ENCODE results near the gene TRIM5. TPM values are rescaled to one million over a fixed set of nuclear protein-coding genes. Genes with fewer than 3 reads are reported as not detected.

Gene TRIM5
- total and polyA plus RNA-seq, 2 experiments from 2014 or later, result 20.8 to 21.0 TPM

GRCh38 chr11:5646139-5646538, 38.7 kb downstream of the TRIM5 start:
- Histone ChIP-seq H2AFZ (no peak overlapping the region), H3K9me2 (ENCODE audit: insufficient read depth) (peaks cover 5% of the 10 kb centered on the region; the same call in 1 of the 2 replicates), H3F3A (replicated peaks; ENCODE audit: low read depth) (no peaks in the 10 kb centered on the region), H3K4me2 (no peak overlapping the region), H4K20me1 (replicated peaks; ENCODE audit: insufficient read depth) (no peaks in the 10 kb centered on the region), H3K4me1 (ENCODE audit: insufficient read depth) (no peaks in the 10 kb centered on the region), H3K79me2 (replicated peaks; ENCODE audit: insufficient read depth) (no peaks in the 10 kb centered on the region), H3K36me3 (ENCODE audit: insufficient read depth) (no peaks in the 10 kb centered on the region), H3K4me3 (no peak overlapping the region), H3K27me3 (ENCODE audit: insufficient read depth) (no peaks in the 10 kb centered on the region), H3K27ac (ENCODE audit: low read depth) (no peak overlapping the region)
- Mint-ChIP-seq H3K4me1 (no peaks in the 10 kb centered on the region), H3K27ac (no peak overlapping the region), H3K9me3 (no peaks in the 10 kb centered on the region), H3K27me3 (ENCODE audit: insufficient read depth, low read depth, poor library complexity) (no peaks in the 10 kb centered on the region), H3K4me3 (no peak overlapping the region), H3K36me3 (ENCODE audit: low read depth) (no peaks in the 10 kb centered on the region)
- TF ChIP-seq CREB1 (CRISPR knock-in tag; IDR thresholded peaks at IDR 0.05; ENCODE audit: low read depth) (no peak), STAT1 (IDR thresholded peaks at IDR 0.05; ENCODE audit: unreplicated experiment) (no peak), POLR2AphosphoS5 (IDR thresholded peaks at IDR 0.05; ENCODE audit: low read depth) (no peak), ZNF462 (CRISPR knock-in tag; IDR thresholded peaks at IDR 0.05) (no peak), ZNF114 (CRISPR knock-in tag; IDR thresholded peaks at IDR 0.05) (no peak), NANOG (IDR thresholded peaks at IDR 0.05; ENCODE audit: borderline replicate concordance) (no peak), EZH2 (IDR thresholded peaks at IDR 0.05; ENCODE audit: low read depth, unreplicated experiment) (no peak)
- DNase-seq (ENCODE audit: low spot score) (no peak), ATAC-seq (no peak)

- Mint-ChIP-seq H3K4me1 (no peaks in the 10 kb centered on the region), H3K36me3 (ENCODE audit: low read depth) (no peaks in the 10 kb centered on the region), H3K27ac (no peak overlapping the region), H3K9me3 (no peaks in the 10 kb centered on the region), H3K27me3 (ENCODE audit: insufficient read depth, low read depth, poor library complexity) (no peaks in the 10 kb centered on the region), H3K4me3 (no peak overlapping the region)
- Histone ChIP-seq H4K20me1 (replicated peaks; ENCODE audit: insufficient read depth) (no peaks in the 10 kb centered on the region), H2AFZ (no peak overlapping the region), H3K4me2 (no peak overlapping the region), H3F3A (replicated peaks; ENCODE audit: low read depth) (no peaks in the 10 kb centered on the region), H3K27me3 (ENCODE audit: insufficient read depth) (no peaks in the 10 kb centered on the region), H3K4me1 (ENCODE audit: insufficient read depth) (no peaks in the 10 kb centered on the region), H3K79me2 (replicated peaks; ENCODE audit: insufficient read depth) (no peaks in the 10 kb centered on the region), H3K9me2 (ENCODE audit: insufficient read depth) (peaks cover 5% of the 10 kb centered on the region; the same call in 1 of the 2 replicates), H3K4me3 (no peak overlapping the region), H3K27ac (ENCODE audit: low read depth) (no peak overlapping the region), H3K36me3 (ENCODE audit: insufficient read depth) (no peaks in the 10 kb centered on the region)
- no peak for DNase-seq (ENCODE audit: low spot score)
- ATAC-seq, result no peak
- no peak for TF ChIP-seq POLR2AphosphoS5 (IDR thresholded peaks at IDR 0.05; ENCODE audit: low read depth)
- no peak for TF ChIP-seq REST (IDR thresholded peaks at IDR 0.05; ENCODE audit: unreplicated experiment)
- no peak for TF ChIP-seq ZNF331 (CRISPR knock-in tag; IDR thresholded peaks at IDR 0.05; ENCODE audit: low read depth)
- no peak for TF ChIP-seq STAT1 (IDR thresholded peaks at IDR 0.05; ENCODE audit: unreplicated experiment)
- no peak for TF ChIP-seq JUNB (IDR thresholded peaks at IDR 0.05; ENCODE audit: unreplicated experiment)
- TF ChIP-seq CREB1 (CRISPR knock-in tag; IDR thresholded peaks at IDR 0.05; ENCODE audit: low read depth), result no peak
- no peak for TF ChIP-seq CTCF (conservative IDR thresholded peaks at IDR 0.05; ENCODE audit: low read depth in 2 of 2)
Observed at GRCh38 chr11:5643585-5643984, 41.3 kb downstream of the TRIM5 start.
